ENCODE data around the gene DDX49.
"Not testable (repeated sequence)": the region's sequence is repeated elsewhere in the genome, so short reads cannot be mapped to it uniquely, and the experiment has no call there.

Gene DDX49

GRCh38 chr19:18896421-18896841, 23.1 kb upstream of the DDX49 start:
- DNase-seq = no peak

- DNase-seq = no peak
These were observed 22.2 kb upstream of the DDX49 start for GRCh38 chr19:18897094-18898029.

GRCh38 chr19:18898081-18898606, 21.4 kb upstream of the DDX49 start:
- DNase-seq = no peak

DNA sequence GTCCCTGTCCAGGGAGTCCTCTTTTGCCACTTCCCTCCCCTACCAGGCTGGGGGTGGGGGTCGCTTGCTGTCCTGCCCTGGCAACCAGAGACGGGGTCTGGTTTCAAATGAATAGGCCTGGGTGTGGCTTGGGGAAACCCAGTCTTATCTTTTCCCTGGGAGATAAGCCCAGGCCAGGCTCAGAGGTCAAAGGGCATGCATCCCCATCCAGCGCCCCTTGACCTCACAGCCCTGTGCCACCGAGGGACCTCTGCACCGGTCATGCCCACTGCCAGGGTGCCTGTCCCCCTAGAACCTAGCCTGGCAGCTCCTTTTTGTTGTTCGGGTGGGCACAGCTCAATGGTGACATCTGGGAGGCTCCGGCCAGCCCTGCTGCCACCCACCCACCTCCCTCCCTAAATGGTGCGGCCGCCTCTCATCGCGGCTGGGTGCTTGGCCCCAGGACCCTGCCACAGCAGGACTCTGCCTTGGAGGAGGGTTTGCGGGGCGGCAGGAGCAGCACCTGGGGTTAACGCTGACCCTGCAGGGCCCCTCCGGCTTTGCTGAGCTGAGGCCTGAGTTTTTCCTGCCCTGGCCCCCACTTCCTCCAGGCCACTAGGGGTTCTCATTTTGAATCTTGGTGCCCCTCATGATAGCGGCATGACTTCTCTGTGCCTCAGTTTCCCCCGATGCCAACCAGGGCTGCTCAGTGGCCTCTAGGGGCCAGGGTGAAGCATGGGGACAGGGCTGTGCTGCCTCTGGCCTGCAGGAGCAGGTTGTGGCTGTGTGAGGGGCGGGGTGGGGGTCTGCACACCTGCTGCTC, 20.7 kb upstream of the DDX49 start:
- DNase-seq = no peak

DNA sequence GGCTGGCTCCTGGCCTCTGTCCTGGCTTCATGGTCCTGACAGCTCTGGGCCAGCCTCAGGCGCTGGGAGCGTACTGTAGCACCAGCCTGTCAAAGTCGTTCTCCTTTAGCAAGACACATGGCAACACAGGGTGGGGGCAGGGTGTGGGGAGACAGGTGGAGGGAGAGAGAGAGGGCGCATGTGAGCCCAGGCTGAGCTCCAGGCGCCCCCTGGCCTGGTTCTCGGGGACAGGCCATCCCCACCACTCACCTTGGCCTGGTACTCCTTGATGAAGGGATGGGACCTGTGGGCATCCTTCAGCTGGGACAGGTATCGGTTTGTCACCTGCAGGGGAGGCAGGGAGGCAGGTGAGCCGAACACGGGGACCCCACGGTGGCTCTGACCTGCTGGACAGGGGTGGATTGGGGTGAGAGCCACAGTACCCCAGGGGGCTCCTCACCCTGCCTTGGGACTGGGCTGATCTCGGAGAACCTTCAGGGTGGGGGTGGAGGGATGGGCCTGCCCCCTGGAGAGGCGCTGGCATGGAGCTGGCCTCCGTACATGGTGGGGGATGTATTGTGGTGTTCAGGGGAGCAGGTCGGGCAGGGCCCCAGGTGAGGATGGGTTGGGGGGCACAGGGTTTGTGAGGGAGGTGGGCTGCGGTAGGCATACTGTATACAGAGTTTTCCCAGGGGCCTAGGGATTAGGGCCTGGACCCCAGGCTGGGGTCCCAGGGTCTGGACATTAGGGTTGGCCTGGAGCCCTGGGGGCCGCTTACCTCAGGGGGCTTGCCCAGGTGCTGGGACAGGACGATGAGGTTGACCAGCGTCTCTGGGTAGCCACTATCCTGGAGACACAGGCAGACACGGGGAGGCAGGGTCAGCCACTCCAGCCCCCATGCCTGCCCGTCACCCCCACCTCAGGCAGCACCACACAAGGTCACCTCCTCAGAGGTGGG, 19.6 kb upstream of the DDX49 start:
- no peak for DNase-seq

DNA sequence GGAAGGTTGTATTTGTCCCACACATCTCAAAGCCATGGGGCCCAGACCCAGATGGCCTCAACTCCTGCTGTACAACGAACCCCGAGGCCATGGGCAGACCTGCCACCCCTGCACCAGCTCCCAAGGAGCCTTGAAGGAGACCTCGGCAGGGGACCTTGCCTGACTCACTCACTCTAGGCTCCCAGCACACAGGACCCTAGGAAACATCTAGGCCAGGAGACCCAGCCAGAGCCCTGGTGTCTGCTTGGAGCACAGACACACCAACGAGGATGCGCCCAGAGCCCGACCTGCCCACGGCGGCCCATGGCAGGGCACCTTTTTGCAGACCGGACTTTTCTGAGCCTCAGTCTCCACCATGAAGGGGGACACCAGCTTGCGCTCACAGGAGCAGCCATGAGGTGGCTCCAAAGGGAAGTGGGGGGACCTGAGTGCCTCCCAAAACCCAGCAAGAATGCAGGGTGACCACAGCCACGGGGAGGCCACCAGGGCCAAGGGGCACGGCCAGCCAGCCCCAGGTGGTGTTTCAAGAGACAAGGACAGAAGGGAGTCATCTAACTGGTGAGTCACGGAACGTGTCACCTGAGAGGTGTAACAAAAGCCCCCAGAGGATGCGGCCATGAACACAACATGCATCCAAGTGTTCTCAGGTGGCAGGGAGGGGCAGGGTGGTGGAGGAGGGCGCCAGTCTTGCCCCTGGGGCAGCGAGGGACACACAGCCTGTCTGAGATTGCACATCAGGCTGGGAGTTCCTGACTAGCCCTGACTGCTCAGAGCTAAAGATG, 18.6 kb upstream of the DDX49 start:
- DNase-seq = no peak

GRCh38 chr19:18901491-18901890, 18.0 kb upstream of the DDX49 start:
- DNase-seq = no peak

- DNase-seq = not testable (repeated sequence)
These were observed 17.0 kb upstream of the DDX49 start for GRCh38 chr19:18902519-18902918.

DNA sequence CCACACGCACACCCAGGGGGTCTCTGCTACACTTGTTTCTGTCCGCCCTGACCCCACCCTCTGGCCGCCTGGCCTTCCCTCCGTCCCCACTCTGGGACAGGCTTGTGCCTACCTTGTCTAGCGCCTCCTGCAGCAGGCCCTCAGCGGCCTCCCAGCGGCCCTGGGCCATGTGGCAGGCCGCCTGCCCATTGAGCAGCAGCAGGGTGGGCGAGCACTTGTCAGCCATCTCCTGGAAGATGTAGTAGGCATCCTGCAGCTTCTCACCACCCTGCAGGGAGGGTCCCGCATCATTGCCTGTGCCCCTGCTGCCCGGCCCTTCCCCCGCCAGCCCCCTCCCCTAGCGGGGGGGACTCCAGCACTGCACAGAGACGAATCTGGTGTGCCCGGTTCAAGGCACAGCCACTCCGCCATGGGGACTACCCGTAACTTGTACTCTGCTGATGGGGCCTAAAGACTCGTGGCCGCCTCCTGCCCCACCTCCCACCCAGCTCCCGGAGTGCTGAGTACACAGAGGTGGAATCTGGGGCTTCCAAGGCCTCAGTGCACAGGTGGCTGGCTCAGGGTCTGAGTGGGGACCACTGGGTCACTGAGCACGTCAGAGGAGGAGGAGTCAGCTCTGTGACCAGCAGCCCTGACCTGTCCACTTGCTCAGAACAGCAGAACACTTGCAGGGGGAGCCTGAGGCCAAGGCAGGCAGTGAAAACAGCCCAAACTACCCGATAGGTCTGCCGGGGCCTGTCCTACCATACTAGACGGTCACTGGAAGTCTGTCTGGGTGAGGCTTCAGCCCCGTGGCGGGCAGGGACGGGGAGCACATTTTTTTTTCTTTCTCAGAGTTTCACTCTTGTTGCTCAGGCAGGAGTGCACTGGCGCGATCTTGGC, 16.1 kb upstream of the DDX49 start:
- DNase-seq = no peak

DNA sequence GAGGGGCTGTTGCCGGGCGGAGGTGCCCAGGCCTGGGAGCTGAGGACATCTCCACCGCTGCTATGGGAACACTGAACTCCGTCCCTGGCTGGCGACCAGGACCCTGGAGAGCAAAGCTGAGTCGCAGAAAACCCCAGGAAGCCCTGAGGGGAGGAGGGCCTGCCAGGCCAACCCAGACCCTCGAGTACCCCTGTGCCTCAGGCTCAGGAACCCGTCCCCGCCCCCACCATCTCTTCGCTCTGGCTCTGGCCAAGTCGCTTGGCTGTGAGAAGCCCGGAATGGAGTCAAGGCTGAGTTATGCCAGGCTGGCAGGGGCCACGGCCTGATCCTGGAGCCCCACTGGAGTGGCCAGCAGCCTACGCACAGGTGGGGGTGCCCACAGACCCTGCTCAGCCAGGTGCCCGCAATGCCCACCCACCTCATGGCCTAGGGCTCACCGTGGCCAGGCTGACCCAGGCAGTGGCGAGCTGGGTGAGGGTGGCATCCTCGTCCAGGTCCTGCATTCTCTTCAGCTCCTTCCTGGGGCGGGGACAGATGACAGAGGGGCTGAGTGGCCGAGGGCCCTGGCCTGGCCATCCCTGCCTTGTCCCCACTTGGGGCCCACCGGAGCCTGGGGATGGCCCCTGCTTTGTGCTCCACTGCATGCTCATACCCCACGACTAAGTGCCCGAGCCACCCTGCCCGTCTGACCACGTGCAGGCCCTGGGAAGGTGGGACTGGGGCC, 15.0 kb upstream of the DDX49 start:
- no peak for DNase-seq

DNA sequence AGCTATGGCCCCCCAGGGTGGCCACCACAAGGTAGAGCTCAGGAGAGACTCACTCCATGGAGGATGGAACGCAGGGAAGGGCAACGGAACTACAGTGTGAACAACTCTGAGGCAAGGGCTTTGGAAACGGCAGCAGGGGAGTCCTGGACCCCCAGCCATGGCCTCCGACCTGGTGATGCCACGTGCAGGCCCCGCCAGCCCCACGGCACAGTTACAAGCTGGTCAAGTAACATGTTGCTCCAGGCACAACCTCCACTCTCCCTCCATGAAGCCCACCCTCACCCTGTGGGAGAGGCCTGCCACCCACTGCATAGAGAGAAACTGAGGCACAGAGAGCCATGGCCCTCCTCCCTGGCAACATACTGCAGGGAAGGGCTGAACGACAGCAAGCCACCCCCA, 14.5 kb upstream of the DDX49 start:
- no peak for DNase-seq

DNA sequence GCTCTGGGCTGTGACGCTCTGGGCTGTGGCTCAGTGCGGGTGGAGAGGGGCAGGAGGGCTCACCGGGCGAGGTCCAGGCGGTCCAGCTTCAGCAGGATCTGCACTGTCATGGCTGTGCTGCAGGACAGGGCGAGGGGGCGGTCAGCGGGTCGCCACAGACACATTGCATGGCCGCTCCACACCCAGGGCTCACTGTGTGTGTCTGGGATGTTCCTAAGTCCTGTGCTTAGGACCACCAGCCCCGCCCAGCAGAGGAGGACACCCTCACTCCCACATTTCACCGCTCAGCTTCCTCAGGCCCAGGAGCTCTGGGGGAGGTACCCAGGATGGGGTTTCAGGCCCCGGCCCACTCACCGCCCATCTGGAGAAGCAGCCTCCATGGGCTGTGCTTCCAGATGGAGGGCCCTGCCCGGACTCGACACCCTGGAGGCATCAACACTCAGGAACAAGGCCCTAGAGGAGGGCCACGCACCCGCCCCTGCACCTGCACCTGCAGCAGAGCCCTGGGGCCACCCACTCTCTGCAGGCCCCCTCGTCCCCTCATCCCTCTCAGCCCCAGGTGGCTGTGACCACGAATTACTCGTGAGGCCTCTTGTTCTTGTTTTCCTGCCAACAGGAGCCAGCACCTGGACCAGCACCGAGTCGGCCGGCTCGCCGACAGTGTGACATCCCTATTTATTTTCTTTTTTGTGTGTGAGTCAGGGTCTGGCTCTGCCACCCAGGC, 13.8 kb upstream of the DDX49 start:
- DNase-seq = no peak

DNA sequence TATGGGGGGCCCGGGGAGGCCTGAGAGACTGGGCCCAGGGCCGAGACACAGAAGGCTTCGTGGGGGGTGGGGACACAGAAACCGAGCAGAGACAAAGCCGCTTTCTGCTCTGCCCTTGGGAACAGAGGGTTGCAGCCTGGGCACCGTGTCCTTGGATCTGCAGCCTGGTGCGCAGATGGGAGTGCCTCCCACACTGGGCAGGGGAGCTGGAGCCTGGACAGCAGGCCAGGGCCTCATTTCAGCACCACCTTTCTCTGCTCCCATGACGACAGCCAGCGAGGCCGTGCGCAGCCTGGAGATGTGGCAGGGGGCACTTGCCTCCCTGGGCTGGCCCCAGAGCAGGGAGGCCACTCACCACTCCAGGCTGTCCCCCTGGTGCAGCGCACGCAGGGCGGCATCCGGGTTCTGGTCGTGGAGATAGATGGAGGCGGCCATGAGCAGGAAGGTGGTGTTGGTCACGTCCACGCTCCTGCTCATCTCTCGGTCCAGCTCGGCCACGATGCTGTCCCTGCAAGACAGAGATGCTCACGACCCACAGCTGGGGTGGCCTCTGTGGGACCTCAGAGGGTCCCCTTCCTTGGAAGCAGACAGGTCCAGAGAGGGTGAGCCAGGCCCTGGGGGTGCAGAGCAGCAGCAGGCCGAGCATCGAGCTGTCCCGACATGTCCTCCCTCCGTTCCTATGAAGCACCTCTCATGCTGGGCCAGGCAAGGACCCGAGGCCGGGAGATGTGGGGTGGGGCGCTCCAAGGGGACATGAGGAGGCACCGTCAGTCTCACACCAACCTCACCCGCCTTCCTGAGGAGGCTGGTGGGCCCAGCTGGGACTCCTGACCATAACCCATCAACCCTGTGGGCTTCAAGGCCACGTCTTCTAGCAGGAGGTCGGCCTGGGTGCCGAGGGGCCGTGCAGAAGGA, 12.7 kb upstream of the DDX49 start:
- DNase-seq = no peak

DNA sequence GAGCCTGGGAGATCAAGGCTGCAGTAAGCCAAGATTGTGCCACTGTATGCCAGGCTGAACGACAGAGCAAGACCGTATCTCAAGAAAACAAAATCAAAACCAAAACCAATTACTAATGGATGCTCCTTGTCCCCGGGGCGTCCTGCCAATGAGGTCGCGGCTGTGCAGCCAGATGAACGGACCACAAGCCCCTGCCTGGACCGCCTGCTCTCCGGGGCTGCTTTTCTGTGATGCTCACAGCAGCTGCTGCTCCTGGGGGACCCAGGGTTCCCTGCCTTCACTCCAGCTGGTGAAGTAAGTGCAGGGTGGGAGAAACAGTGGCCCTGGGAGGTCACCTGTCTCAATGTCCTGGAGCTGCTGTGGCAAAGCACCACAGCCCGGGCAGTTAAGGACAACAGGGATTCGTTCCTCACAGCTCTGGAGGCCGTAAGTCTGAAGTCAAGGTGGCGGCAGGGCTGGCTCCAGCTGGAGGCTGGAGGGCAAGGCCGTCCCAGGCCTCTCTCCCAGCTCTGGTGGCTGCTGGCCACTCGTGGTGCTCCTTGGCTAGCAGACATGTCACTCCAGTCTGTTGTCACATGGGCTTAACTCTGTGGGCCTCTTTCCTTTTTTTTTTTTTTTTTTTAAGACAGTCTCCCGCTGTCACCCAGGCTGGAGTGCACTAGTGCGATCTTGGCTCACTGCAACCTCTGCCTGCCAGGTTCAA, 10.4 kb upstream of the DDX49 start:
- no peak for DNase-seq

- DNase-seq = no peak
These were observed 9.5 kb upstream of the DDX49 start for GRCh38 chr19:18910010-18910409.

- no peak for DNase-seq
These were observed 8.6 kb upstream of the DDX49 start for GRCh38 chr19:18910801-18911436.

GRCh38 chr19:18912933-18913332, 6.6 kb upstream of the DDX49 start:
- DNase-seq = no peak

Measured in NCI-H526 treated with DMSO at 0.1 percent for 48 hours (cell line).